HepG2 (cell line): ENCODE data around the gene RSPRY1. TPM values are rescaled to one million over a fixed set of nuclear protein-coding genes. Genes with fewer than 3 reads are reported as not detected.

ENCODE experiments used
- ATF7-NPFF ChIP-seq: sonication (generic); formaldehyde crosslinking; IDR thresholded peaks from 2 replicates; pipeline ENCODE4 v1.8.1; 2023; ENCODE audit warnings: mild to moderate bottlenecking, low read depth, missing genetic modification reagents, moderate library complexity
- CENPX ChIP-seq: sonication (generic); formaldehyde crosslinking; IDR thresholded peaks from 2 replicates; pipeline ENCODE4 v1.9.0; 2021; ENCODE audit warnings: mild to moderate bottlenecking, missing genetic modification reagents, moderate library complexity
- ELF4 ChIP-seq: sonication (generic); formaldehyde crosslinking; IDR thresholded peaks from 2 replicates; pipeline ENCODE4 v1.5.0; 2020; ENCODE audit warnings: missing genetic modification reagents, mild to moderate bottlenecking, moderate library complexity, borderline replicate concordance
- FOSL1 ChIP-seq: sonication (generic); formaldehyde crosslinking; IDR thresholded peaks from 2 replicates; pipeline ENCODE4 v1.9.0; 2021; ENCODE audit warnings: missing genetic modification reagents, borderline replicate concordance
- HNRNPL ChIP-seq: fragments of 200-400 bp; formaldehyde crosslinking; IDR thresholded peaks from 2 replicates; pipeline ENCODE4 v1.6.1; 2017; ENCODE audit warnings: mild to moderate bottlenecking, low read depth, low read length
- JARID2 ChIP-seq: sonication (generic); formaldehyde crosslinking; IDR thresholded peaks from 2 replicates; pipeline ENCODE4 v1.8.1; 2023; ENCODE audit warnings: missing genetic modification reagents, inconsistent platforms; ENCODE audit not compliant: insufficient replicate concordance
- PHF21A ChIP-seq: sonication (generic); formaldehyde crosslinking; IDR thresholded peaks from 2 replicates; pipeline ENCODE4 v1.5.0; 2020; ENCODE audit warnings: mild to moderate bottlenecking, missing genetic modification reagents
- RNF2 ChIP-seq: fragments of 450-650 bp; conservative IDR thresholded peaks from 2 replicates; pipeline ENCODE4 v1.6.1; 2016; ENCODE audit warnings: low read depth
- SALL2 ChIP-seq: sonication (generic); formaldehyde crosslinking; IDR thresholded peaks from 2 replicates; pipeline ENCODE4 v1.8.1; 2023; ENCODE audit warnings: mild to moderate bottlenecking, missing genetic modification reagents, inconsistent platforms
- SMARCC2 ChIP-seq: fragments of 450-650 bp; IDR thresholded peaks from 2 replicates; pipeline ENCODE4 v1.6.1; 2017; ENCODE audit warnings: antibody characterized with exemption, mild to moderate bottlenecking
- SOX5 ChIP-seq: IDR thresholded peaks from 2 replicates; pipeline ENCODE4 v1.6.1; 2016; ENCODE audit warnings: borderline replicate concordance
- ZBTB20 ChIP-seq: sonication (generic); formaldehyde crosslinking; IDR thresholded peaks from 2 replicates; pipeline ENCODE4 v1.8.1; 2023; ENCODE audit warnings: missing genetic modification reagents, low read depth, mild to moderate bottlenecking, borderline replicate concordance
- ZFY ChIP-seq: sonication (generic); formaldehyde crosslinking; IDR thresholded peaks from 2 replicates; pipeline ENCODE4 v1.4.0; 2020; ENCODE audit warnings: missing genetic modification reagents
- ZKSCAN8 ChIP-seq: IDR thresholded peaks from 2 replicates; pipeline ENCODE4 v1.6.1; 2016; ENCODE audit warnings: borderline replicate concordance, missing genetic modification reagents, missing compliant biosample characterization
- ZNF317 ChIP-seq: sonication (generic); formaldehyde crosslinking; IDR thresholded peaks from 2 replicates; pipeline ENCODE4 v1.5.0; 2020; ENCODE audit warnings: mild to moderate bottlenecking, missing genetic modification reagents
- ZNF337 ChIP-seq: sonication (generic); formaldehyde crosslinking; IDR thresholded peaks from 2 replicates; pipeline ENCODE4 v1.5.1; 2020; ENCODE audit warnings: missing genetic modification reagents, low read depth, mild to moderate bottlenecking, borderline replicate concordance
- ZNF350 ChIP-seq: sonication (generic); formaldehyde crosslinking; IDR thresholded peaks from 2 replicates; pipeline ENCODE4 v1.4.0; 2020; ENCODE audit warnings: mild to moderate bottlenecking, low read depth, missing genetic modification reagents, borderline replicate concordance
- ZNF430 ChIP-seq: sonication (generic); formaldehyde crosslinking; IDR thresholded peaks from 2 replicates; pipeline ENCODE4 v1.9.0; 2021; ENCODE audit warnings: mild to moderate bottlenecking, missing genetic modification reagents
- ZNF724P ChIP-seq: sonication (generic); formaldehyde crosslinking; IDR thresholded peaks from 2 replicates; pipeline ENCODE4 v1.8.0; 2022; ENCODE audit warnings: missing genetic modification reagents, borderline replicate concordance
- polyA plus RNA-seq, 8 experiments: library from polyadenylated mRNA; depleted of rRNA in 3 of 8; stranded (reverse) in 7 of 8; unstranded in 1 of 8; fragments of >200 nt; fragmentation: Illumina TruSeq in 4 of 8; extraction: Trizol in 4 of 8; gene quantifications; 2 replicates each; pipeline versions ENCODE4 v1.2.1 to v1.2.3, GENCODE V29; 2011 to 2016; ENCODE audit warnings: low read depth in 4 of 8, missing spikeins in 1 of 8, mixed read lengths in 1 of 8; ENCODE audit not compliant: insufficient read depth in 1 of 8
- total RNA-seq, 5 experiments: library from RNA; depleted of rRNA; stranded (reverse); fragments of >200 nt; fragmentation: Illumina TruSeq; extraction: Trizol; gene quantifications; 2 replicates each; pipeline ENCODE4 v1.2.3, GENCODE V29; 2016; ENCODE audit warnings: low read depth in 1 of 5
- TF ChIP-seq, protein P1 (sequence below): sonication (generic); formaldehyde crosslinking; IDR thresholded peaks from 2 replicates; pipeline ENCODE4 v1.4.0; 2020; ENCODE audit warnings: mild to moderate bottlenecking, missing genetic modification reagents
- TF ChIP-seq, protein P2 (sequence below): IDR thresholded peaks from 2 replicates; pipeline ENCODE4 v1.6.1; 2016; ENCODE audit warnings: missing compliant biosample characterization, missing genetic modification reagents, borderline replicate concordance
- TF ChIP-seq, protein P3 (sequence below): sonication (generic); formaldehyde crosslinking; conservative IDR thresholded peaks from 2 replicates; pipeline ENCODE4 v1.5.0; 2020; ENCODE audit warnings: missing genetic modification reagents
- TF ChIP-seq, protein P4 (sequence below): sonication (generic); formaldehyde crosslinking; IDR thresholded peaks from 2 replicates; pipeline ENCODE4 v1.4.0; 2020; ENCODE audit warnings: missing genetic modification reagents, mild to moderate bottlenecking, borderline replicate concordance

RSPRY1 gene
- total and polyA plus RNA-seq, 2 of the 13 experiments (the other 11 are each of a cell fraction or from before 2014, with no cell fraction given), result 53.4 to 61.0 TPM

DNA sequence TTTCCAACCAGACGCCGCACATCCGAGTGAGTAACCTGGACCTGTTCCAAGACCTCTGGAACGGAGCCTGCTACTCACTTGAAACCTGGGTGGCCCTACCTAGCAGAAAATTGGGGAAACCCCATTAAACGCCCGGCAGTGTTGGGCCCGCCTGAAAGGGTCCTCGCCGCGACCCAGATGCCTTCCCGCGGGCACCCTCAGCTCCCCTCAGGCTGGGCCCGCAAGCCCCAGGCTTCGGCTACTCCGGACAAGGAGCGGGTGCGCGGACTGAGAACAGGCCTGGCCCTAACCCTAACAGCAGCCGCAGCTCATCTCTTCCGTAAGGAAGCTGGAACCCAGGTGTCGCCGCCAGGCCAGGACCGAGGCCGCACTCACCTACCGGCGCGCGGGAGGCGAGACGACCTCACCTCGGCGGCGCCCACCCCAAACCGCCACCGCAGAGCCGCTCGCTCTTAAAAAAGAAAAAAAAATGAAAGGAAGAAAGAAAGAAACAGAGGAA, 634 bp upstream of the RSPRY1 start (continued):
- TF ChIP-seq ZNF430 (peak; percentile 17; the same call in 1 of the 2 replicates), RNF2 (no peak), ATF7-NPFF (peak; percentile 73; the same call in 1 of the 2 replicates), ZNF337 (CRISPR knock-in tag) (0 out of 2 replicates have a peak, but pooled peaks have one; percentile 28), HNRNPL (0 out of 2 replicates have a peak, but pooled peaks have one; percentile 48), FOSL1 (CRISPR knock-in tag) (no peak), ZNF724P (CRISPR knock-in tag) (peak; percentile 88; the same call in 1 of the 2 replicates), PHF21A (peak; percentile 70; the same call in 1 of the 2 replicates), ZKSCAN8 (CRISPR knock-in tag) (no peak), JARID2 (CRISPR knock-in tag) (peak; percentile 60), ZNF350 (peak; percentile 16; the same call in 1 of the 2 replicates), ZFY (CRISPR knock-in tag) (peak; percentile 92), ELF4 (CRISPR knock-in tag) (no peak), SOX5 (CRISPR knock-in tag) (no peak), SALL2 (CRISPR knock-in tag) (0 out of 2 replicates have a peak, but pooled peaks have one; percentile 42), SMARCC2 (no peak), CENPX (CRISPR knock-in tag) (no peak), ZBTB20 (CRISPR knock-in tag) (no peak), ZNF317 (CRISPR knock-in tag) (0 out of 2 replicates have a peak, but pooled peaks have one; percentile 67)
- TF ChIP-seq, protein P1, sequence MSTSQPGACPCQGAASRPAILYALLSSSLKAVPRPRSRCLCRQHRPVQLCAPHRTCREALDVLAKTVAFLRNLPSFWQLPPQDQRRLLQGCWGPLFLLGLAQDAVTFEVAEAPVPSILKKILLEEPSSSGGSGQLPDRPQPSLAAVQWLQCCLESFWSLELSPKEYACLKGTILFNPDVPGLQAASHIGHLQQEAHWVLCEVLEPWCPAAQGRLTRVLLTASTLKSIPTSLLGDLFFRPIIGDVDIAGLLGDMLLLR (CRISPR knock-in tag), result peak; percentile 32; the same call in 1 of the 2 replicates
- TF ChIP-seq, protein P2, sequence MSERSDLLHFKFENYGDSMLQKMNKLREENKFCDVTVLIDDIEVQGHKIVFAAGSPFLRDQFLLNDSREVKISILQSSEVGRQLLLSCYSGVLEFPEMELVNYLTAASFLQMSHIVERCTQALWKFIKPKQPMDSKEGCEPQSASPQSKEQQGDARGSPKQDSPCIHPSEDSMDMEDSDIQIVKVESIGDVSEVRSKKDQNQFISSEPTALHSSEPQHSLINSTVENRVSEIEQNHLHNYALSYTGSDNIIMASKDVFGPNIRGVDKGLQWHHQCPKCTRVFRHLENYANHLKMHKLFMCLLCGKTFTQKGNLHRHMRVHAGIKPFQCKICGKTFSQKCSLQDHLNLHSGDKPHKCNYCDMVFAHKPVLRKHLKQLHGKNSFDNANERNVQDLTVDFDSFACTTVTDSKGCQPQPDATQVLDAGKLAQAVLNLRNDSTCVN (CRISPR knock-in tag), result peak; percentile 44; the same call in 1 of the 2 replicates
- TF ChIP-seq, protein P3, sequence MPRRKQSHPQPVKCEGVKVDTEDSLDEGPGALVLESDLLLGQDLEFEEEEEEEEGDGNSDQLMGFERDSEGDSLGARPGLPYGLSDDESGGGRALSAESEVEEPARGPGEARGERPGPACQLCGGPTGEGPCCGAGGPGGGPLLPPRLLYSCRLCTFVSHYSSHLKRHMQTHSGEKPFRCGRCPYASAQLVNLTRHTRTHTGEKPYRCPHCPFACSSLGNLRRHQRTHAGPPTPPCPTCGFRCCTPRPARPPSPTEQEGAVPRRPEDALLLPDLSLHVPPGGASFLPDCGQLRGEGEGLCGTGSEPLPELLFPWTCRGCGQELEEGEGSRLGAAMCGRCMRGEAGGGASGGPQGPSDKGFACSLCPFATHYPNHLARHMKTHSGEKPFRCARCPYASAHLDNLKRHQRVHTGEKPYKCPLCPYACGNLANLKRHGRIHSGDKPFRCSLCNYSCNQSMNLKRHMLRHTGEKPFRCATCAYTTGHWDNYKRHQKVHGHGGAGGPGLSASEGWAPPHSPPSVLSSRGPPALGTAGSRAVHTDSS (CRISPR knock-in tag), result no peak
- TF ChIP-seq, protein P4, sequence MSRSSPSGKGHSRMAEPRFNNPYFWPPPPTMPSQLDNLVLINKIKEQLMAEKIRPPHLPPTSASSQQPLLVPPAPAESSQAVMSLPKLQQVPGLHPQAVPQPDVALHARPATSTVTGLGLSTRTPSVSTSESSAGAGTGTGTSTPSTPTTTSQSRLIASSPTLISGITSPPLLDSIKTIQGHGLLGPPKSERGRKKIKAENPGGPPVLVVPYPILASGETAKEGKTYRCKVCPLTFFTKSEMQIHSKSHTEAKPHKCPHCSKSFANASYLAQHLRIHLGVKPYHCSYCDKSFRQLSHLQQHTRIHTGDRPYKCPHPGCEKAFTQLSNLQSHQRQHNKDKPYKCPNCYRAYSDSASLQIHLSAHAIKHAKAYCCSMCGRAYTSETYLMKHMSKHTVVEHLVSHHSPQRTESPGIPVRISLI, result 0 out of 2 replicates have a peak, but pooled peaks have one; percentile 40
